ENCODE data around the gene SPRR5. TPM values are rescaled to one million over a fixed set of nuclear protein-coding genes. Genes with fewer than 3 reads are reported as not detected.

Gene SPRR5
- total RNA-seq, 1 experiment from 2014 or later = not detected

GRCh38 chr1:152961226-152961891 lies 14.4 kb downstream of the SPRR5 start:
- no peaks in the 10 kb centered on the region for H3K36me3 ChIP-seq (replicated peaks; ENCODE audit: control insufficient read depth, insufficient read depth, low read length)
- H3K4me3 ChIP-seq (ENCODE audit: insufficient read depth, low read depth, low read length) = no peak overlapping the region
- H3K27me3 ChIP-seq (ENCODE audit: control insufficient read depth, insufficient read depth, low read length) = no peaks in the 10 kb centered on the region
- no peak for DNase-seq

- no peak overlapping the region for H3K4me3 ChIP-seq (ENCODE audit: insufficient read depth, low read depth, low read length)
- DNase-seq = no peak
- H3K36me3 ChIP-seq (replicated peaks; ENCODE audit: control insufficient read depth, insufficient read depth, low read length) = no peaks in the 10 kb centered on the region
- no peaks in the 10 kb centered on the region for H3K27me3 ChIP-seq (ENCODE audit: control insufficient read depth, insufficient read depth, low read length)
Measured at GRCh38 chr1:152962876-152963415, 15.9 kb downstream of the SPRR5 start.

GRCh38 chr1:152964536-152964935 lies 17.5 kb downstream of the SPRR5 start:
- Histone ChIP-seq H3K4me3 (ENCODE audit: insufficient read depth, low read depth, low read length) (no peak overlapping the region), H3K27me3 (ENCODE audit: control insufficient read depth, insufficient read depth, low read length) (no peaks in the 10 kb centered on the region), H3K36me3 (replicated peaks; ENCODE audit: control insufficient read depth, insufficient read depth, low read length) (no peaks in the 10 kb centered on the region)
- DNase-seq = no peak

GRCh38 chr1:152965853-152966252 lies 18.8 kb downstream of the SPRR5 start:
- DNase-seq = no peak
- Histone ChIP-seq H3K4me3 (ENCODE audit: insufficient read depth, low read depth, low read length) (no peak overlapping the region), H3K27me3 (ENCODE audit: control insufficient read depth, insufficient read depth, low read length) (no peaks in the 10 kb centered on the region), H3K36me3 (replicated peaks; ENCODE audit: control insufficient read depth, insufficient read depth, low read length) (no peaks in the 10 kb centered on the region)

GRCh38 chr1:152967201-152967600 lies 20.2 kb downstream of the SPRR5 start:
- Histone ChIP-seq H3K36me3 (replicated peaks; ENCODE audit: control insufficient read depth, insufficient read depth, low read length) (no peaks in the 10 kb centered on the region), H3K4me3 (ENCODE audit: insufficient read depth, low read depth, low read length) (no peak overlapping the region), H3K27me3 (ENCODE audit: control insufficient read depth, insufficient read depth, low read length) (no peaks in the 10 kb centered on the region)
- DNase-seq = no peak

GRCh38 chr1:152968248-152968647 lies 21.2 kb downstream of the SPRR5 start:
- DNase-seq = no peak
- H3K4me3 ChIP-seq (ENCODE audit: insufficient read depth, low read depth, low read length) = no peak overlapping the region
- H3K27me3 ChIP-seq (ENCODE audit: control insufficient read depth, insufficient read depth, low read length) = no peaks in the 10 kb centered on the region
- H3K36me3 ChIP-seq (replicated peaks; ENCODE audit: control insufficient read depth, insufficient read depth, low read length) = no peaks in the 10 kb centered on the region

- Histone ChIP-seq H3K4me3 (ENCODE audit: insufficient read depth, low read depth, low read length) (no peak overlapping the region), H3K27me3 (ENCODE audit: control insufficient read depth, insufficient read depth, low read length) (no peaks in the 10 kb centered on the region), H3K36me3 (replicated peaks; ENCODE audit: control insufficient read depth, insufficient read depth, low read length) (no peaks in the 10 kb centered on the region)
- DNase-seq = no peak
Measured at GRCh38 chr1:152969036-152969435, 22.0 kb downstream of the SPRR5 start.

- H3K4me3 ChIP-seq (ENCODE audit: insufficient read depth, low read depth, low read length) = no peak within 1 kb of the TSS
- DNase-seq = no peak
- no peaks in the 10 kb centered on the region for H3K27me3 ChIP-seq (ENCODE audit: control insufficient read depth, insufficient read depth, low read length)
- no peaks in the 10 kb centered on the region for H3K36me3 ChIP-seq (replicated peaks; ENCODE audit: control insufficient read depth, insufficient read depth, low read length)
Measured at GRCh38 chr1:152970495-152970894, 23.5 kb downstream of the SPRR5 start, which contains the start of gene SPRR4. Gene SPRR4, plus strand, starts transcription at chr1:152970648. Its CDS starts 1,243 bp downstream, at chr1:152971891.

GRCh38 chr1:152972196-152972886 lies 25.3 kb downstream of the SPRR5 start:
- H3K27me3 ChIP-seq (ENCODE audit: control insufficient read depth, insufficient read depth, low read length) = no peaks in the 10 kb centered on the region
- no peak for DNase-seq
- no peaks in the 10 kb centered on the region for H3K36me3 ChIP-seq (replicated peaks; ENCODE audit: control insufficient read depth, insufficient read depth, low read length)
- no peak overlapping the region for H3K4me3 ChIP-seq (ENCODE audit: insufficient read depth, low read depth, low read length)

GRCh38 chr1:152976688-152977087 lies 29.7 kb downstream of the SPRR5 start:
- Histone ChIP-seq H3K4me3 (ENCODE audit: insufficient read depth, low read depth, low read length) (no peak overlapping the region), H3K27me3 (ENCODE audit: control insufficient read depth, insufficient read depth, low read length) (no peaks in the 10 kb centered on the region), H3K36me3 (replicated peaks; ENCODE audit: control insufficient read depth, insufficient read depth, low read length) (no peaks in the 10 kb centered on the region)
- no peak for DNase-seq

GRCh38 chr1:152977614-152978013 lies 30.6 kb downstream of the SPRR5 start:
- H3K36me3 ChIP-seq (replicated peaks; ENCODE audit: control insufficient read depth, insufficient read depth, low read length) = no peaks in the 10 kb centered on the region
- no peak for DNase-seq

GRCh38 chr1:152980676-152981075 lies 33.7 kb downstream of the SPRR5 start:
- Histone ChIP-seq H3K36me3 (replicated peaks; ENCODE audit: control insufficient read depth, insufficient read depth, low read length) (no peaks in the 10 kb centered on the region), H3K4me3 (ENCODE audit: insufficient read depth, low read depth, low read length) (no peak overlapping the region), H3K27me3 (ENCODE audit: control insufficient read depth, insufficient read depth, low read length) (no peaks in the 10 kb centered on the region)
- no peak for DNase-seq

More at GRCh38 chr1:152977614-152978013, 30.6 kb downstream of the SPRR5 start:
- Histone ChIP-seq H3K4me3 (ENCODE audit: insufficient read depth, low read depth, low read length) (no peak overlapping the region), H3K27me3 (ENCODE audit: control insufficient read depth, insufficient read depth, low read length) (no peaks in the 10 kb centered on the region)

GRCh38 chr1:152981146-152981871 lies 34.3 kb downstream of the SPRR5 start:
- no peak for DNase-seq
- no peak overlapping the region for H3K4me3 ChIP-seq (ENCODE audit: insufficient read depth, low read depth, low read length)
- no peaks in the 10 kb centered on the region for H3K36me3 ChIP-seq (replicated peaks; ENCODE audit: control insufficient read depth, insufficient read depth, low read length)
- no peaks in the 10 kb centered on the region for H3K27me3 ChIP-seq (ENCODE audit: control insufficient read depth, insufficient read depth, low read length)

GRCh38 chr1:152982076-152982475 lies 35.1 kb downstream of the SPRR5 start:
- DNase-seq = no peak

More at GRCh38 chr1:152982076-152982475, 35.1 kb downstream of the SPRR5 start:
- H3K36me3 ChIP-seq (replicated peaks; ENCODE audit: control insufficient read depth, insufficient read depth, low read length) = no peaks in the 10 kb centered on the region
- no peaks in the 10 kb centered on the region for H3K27me3 ChIP-seq (ENCODE audit: control insufficient read depth, insufficient read depth, low read length)
- no peak overlapping the region for H3K4me3 ChIP-seq (ENCODE audit: insufficient read depth, low read depth, low read length)

Measured in H7 (cell line).